Measurements from ENCODE around the gene OXT.
A peak's percentile ranks its signal among the peaks of the same experiment; 100 is the strongest.
"Not testable (repeated sequence)": the region's sequence is repeated elsewhere in the genome, so short reads cannot be mapped to it uniquely, and the experiment has no call there.

Gene OXT

DNA sequence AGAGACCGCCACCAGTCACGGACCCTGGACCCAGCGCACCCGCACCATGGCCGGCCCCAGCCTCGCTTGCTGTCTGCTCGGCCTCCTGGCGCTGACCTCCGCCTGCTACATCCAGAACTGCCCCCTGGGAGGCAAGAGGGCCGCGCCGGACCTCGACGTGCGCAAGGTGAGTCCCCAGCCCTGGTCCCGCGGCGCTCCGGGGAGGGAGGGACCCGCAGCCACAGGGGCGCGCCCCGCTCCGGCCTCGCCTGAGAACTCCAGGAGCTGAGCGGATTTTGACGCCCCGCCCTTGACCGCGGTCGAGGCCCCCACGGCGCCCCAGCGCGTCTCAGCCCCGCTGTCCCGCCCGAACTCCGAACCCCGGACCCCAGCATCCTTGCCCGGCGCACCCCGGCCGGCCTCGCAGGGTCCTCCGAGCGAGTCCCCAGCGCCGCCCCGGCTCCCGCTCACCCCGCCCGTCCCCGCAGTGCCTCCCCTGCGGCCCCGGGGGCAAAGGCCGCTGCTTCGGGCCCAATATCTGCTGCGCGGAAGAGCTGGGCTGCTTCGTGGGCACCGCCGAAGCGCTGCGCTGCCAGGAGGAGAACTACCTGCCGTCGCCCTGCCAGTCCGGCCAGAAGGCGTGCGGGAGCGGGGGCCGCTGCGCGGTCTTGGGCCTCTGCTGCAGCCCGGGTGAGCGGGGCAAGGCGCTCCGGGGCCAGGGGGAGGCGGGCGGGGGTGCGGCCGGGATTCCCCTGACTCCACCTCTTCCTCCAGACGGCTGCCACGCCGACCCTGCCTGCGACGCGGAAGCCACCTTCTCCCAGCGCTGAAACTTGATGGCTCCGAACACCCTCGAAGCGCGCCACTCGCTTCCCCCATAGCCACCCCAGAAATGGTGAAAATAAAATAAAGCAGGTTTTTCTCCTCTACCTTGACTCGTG lies at the start of gene OXT:
Gene OXT, plus strand, starts transcription at position 11 of the 920 bp plus-strand sequence. Its CDS starts 36 bp downstream, at position 47.
- DNase-seq (ENCODE audit: low spot score) = no peak

DNA sequence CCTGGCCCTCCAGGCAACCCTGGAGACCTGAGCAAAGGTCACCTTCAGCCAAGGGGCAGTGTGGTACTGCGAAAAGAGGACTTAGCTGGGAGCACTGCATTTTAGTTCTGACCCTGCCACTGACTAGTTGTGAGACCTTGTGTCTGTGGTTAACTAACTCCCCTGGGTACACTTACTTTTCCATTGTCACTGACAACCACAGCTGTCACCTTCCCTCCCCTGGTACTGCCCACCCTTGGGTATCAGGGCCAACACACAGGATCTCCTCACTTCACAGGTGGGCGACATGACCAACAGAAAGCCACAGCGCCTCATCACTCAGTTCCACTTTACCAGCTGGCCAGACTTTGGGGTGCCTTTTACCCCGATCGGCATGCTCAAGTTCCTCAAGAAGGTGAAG lies 49.6 kb upstream of the OXT start:
- no peak for DNase-seq (ENCODE audit: low spot score)

DNA sequence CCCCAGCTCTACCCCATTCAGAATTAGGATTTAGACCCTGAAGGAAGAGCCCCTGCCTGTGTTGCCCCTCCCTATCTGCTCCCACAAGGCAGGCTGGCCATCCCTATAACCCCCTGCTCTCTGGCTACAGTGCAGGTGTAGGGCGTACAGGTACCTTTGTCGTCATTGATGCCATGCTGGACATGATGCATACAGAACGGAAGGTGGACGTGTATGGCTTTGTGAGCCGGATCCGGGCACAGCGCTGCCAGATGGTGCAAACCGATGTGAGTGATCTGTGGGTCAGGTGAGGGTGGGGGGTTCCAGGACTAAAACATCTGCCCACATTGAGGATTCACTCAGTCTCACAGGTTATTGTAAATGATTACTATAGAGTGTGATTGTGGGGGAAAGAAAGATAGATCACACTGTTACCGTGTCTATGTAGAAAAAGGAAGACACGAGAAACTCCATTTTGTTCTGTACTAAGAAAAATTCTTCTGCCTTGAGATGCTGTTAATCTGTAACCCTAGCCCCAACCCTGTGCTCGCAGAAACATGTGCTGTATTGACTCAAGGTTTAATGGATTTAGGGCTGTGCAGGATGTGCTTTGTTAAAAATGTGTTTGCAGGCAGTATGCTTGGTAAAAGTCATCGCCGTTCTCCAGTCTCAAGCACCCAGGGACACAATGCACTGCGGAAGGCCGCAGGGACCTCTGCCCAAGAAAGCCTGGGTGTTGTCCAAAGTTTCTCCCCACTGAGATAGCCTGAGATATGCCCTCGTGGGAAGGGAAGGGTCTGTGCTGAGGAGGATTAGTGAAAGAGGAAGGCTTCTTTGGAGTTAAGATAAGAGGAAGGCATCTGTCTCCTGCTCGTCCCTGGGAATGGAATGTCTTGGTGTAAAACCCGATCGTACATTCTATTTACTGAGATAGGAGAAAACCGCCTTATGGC lies 48.6 kb upstream of the OXT start:
- not testable (repeated sequence) for DNase-seq (ENCODE audit: low spot score)

- no peak for DNase-seq (ENCODE audit: low spot score)
Observed at GRCh38 chr20:3027987-3028386, 43.4 kb upstream of the OXT start.

DNA sequence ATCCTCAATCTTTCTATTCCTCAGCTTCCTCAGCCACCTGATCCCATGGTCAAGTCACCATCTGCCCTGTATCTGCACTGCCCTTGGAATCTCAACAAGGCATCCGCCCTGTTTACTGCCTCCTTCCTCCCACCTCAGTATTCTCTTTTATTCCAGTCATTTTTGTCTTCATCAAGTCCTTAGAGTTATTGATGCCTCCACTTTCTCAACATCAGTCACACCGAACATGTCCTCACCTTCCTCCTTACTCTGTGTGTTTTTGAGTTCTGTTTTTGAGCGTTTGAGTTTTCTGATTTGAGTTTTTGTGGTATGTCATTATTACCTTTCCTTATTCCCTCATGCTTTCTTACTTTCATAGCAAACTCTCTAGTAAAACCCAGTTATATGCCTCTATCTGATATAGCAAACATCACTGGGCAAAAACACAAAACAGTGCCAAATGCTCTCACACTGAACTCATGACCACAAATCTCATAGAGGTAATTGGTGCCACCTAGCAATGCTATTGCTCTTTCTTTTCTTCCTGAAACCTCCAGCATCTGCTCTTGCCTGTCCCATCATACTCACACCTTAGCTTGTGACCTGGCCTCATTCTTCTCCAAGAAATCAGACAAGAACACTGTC lies 39.8 kb upstream of the OXT start:
- no peak for DNase-seq (ENCODE audit: low spot score)

DNA sequence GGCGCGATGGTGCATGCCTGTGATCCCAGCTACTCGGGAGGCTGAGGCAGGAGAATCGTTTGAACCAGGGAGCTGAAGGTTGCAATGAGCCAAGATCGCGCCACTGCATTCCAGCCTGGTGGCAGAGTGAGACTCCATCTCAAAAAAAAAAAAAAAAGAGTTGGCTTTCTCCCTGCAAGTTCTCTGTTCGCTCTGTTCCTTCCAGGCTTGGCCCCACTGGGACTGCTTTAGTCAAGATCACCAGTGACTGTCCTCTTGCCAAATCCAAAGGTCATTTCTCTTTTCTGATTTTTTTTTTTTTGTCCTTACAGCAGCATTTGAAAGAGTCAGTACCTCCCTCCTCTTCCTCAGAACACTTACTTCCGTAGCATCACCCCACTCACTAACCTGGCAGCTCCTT lies 38.8 kb upstream of the OXT start:
- no peak for DNase-seq (ENCODE audit: low spot score)

- DNase-seq (ENCODE audit: low spot score) = no peak
Observed at GRCh38 chr20:3037654-3038053, 33.8 kb upstream of the OXT start.

- no peak for DNase-seq (ENCODE audit: low spot score)
Observed at GRCh38 chr20:3038454-3038853, 33.0 kb upstream of the OXT start.

DNA sequence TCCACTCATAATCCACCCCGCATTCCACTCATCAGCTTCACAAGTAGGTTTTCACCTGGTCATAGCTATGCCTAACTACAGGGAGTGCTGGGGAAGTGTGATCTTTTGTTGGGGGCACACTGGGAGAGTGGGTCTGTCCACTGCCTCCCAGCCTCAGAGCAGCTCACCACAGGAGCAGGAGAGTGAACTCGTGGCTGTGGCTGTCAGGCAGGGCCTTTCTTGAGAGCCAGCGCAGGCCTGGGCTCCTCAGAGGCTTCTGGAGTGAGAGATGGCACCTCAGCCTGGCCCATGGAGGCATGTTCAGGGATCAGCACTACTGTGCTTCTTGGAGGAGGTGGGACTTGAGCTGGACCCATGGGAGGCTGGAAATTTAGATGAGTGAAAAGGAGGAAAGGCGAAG lies 32.0 kb upstream of the OXT start:
- no peak for DNase-seq (ENCODE audit: low spot score)

- no peak for DNase-seq (ENCODE audit: low spot score)
Observed at GRCh38 chr20:3040086-3040485, 31.3 kb upstream of the OXT start.

GRCh38 chr20:3041854-3042409 lies 29.5 kb upstream of the OXT start:
- DNase-seq (ENCODE audit: low spot score) = no peak

GRCh38 chr20:3042625-3043024 lies 28.8 kb upstream of the OXT start:
- DNase-seq (ENCODE audit: low spot score) = no peak

- DNase-seq (ENCODE audit: low spot score) = no peak
Observed at GRCh38 chr20:3043322-3043721, 28.1 kb upstream of the OXT start, which contains the start of gene GNRH2. Gene GNRH2 (plus strand): TSS chr20:3043622. CDS start chr20:3044415, 793 bp downstream.

DNA sequence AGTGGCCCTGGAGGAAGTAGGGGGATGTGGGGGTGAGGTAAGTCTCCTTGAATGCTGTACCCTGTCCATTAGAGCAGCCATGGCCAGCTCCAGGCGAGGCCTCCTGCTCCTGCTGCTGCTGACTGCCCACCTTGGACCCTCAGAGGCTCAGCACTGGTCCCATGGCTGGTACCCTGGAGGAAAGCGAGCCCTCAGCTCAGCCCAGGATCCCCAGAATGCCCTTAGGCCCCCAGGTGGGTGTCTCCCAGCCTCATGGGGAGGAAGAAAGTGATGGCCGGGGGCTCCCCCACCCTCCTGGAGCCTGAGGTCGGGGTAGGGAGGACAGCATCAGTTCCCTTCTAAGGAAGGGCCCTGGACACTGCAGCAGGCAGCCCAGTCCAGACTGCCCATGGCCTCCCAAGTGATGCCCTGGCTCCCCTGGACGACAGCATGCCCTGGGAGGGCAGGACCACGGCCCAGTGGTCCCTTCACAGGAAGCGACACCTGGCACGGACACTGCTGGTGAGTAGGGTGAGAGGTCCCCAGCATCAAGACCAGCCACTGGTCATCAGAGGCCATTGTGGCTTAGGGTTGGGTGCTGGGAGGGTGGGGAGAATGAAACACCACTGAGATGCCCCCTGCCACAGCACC lies 27.0 kb upstream of the OXT start:
- no peak for DNase-seq (ENCODE audit: low spot score)

- DNase-seq (ENCODE audit: low spot score) = peak; percentile 87
Observed at GRCh38 chr20:3045042-3045815, 26.2 kb upstream of the OXT start.

DNA sequence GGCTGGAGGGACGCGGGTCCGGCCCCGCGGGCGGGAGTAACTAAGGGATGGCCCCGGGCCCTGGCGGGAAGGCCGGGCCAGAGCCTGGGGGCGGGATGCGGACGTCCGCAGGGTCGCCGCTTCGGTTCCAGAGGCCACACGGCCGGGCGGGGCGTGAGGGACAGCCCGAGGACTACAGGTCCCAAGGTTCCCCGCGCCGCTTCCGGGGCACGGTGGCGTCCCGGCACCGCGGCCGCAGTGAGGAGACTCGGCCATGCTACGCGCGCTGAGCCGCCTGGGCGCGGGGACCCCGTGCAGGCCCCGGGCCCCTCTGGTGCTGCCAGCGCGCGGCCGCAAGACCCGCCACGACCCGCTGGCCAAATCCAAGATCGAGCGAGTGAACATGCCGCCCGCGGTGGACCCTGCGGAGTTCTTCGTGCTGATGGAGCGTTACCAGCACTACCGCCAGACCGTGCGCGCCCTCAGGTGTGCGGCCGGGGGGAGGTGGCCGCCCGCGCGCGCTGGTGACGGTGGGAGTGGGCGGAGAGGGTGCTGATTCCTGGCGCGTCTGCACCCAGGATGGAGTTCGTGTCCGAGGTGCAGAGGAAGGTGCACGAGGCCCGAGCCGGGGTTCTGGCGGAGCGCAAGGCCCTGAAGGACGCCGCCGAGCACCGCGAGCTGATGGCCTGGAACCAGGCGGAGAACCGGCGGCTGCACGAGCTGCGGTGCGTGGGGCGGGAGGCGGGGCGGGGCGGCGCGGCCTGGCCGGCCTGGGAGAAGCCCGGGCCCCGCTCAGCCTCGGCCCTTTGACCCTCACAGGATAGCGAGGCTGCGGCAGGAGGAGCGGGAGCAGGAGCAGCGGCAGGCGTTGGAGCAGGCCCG lies 25.4 kb upstream of the OXT start, which contains the start of gene MRPS26:
Gene MRPS26, plus strand, starts transcription at position 237 of the 861 bp plus-strand sequence. Its CDS starts 17 bp downstream, at position 254.
- DNase-seq (ENCODE audit: low spot score) = peak; percentile 96

DNA sequence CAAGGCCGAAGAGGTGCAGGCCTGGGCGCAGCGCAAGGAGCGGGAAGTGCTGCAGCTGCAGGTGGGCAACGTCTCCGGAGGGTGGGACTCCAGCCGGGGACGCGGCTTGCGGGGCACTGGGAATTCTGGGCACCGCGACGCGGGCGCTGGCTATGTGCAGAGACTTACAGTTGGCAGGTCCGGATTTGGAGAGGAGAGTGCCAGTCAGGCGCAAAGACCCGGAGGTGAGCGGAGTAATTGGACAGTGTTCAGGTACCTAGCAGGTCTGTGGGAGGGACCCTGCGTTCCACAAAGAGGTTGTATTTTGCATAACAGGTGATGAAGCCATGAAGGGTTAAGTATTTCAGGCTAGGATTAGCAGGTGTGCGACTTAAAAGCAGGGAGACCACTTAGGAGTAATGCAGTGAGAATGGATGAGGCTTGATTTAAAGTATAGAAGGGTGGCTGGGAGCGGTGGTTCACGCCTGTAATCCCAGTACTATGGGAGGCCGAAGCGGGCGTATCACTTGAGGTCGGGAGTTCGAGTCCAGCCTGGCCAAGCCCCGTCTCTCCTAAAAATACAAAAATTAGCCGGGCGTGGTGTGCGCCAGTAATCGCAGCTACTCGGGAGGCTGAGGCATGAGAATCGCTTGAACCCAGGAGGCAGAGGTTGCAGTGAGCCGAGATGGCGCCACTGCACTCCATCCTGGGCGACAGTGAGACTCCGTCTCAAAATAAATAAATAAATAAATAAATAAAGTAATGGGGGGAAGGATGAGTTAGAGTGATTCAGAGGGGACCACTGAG lies 24.6 kb upstream of the OXT start:
- DNase-seq (ENCODE audit: low spot score) = no peak
